ENCODE measurements around the gene SLC39A6. TPM values are rescaled to one million over a fixed set of nuclear protein-coding genes. Genes with fewer than 3 reads are reported as not detected.
A peak's percentile ranks its signal among the peaks of the same experiment; 100 is the strongest.

Gene SLC39A6
- 10 to 100 TPM in 3 of 4 donors, 1 to 10 TPM in 1; 10.0 to 21.3 (median 13.5) TPM for total RNA-seq
- 10 to 100 TPM in 2 of 3 donors, 1 to 10 TPM in 1; 8.9 to 21.6 (median 20.8) TPM for polyA plus RNA-seq
- long read RNA-seq, donor 1, transcript SLC39A6-201 (10 exons, 3,543 nt) = major isoform, 12 of 19 reads
- long read RNA-seq, donor 1, partial matches to known transcripts = 3 of 19 reads
- long read RNA-seq, donor 1, other reads (novel, unspliced or antisense) = 2 of 19 reads
- long read RNA-seq, donor 2, transcript SLC39A6-201 (10 exons, 3,543 nt) = major isoform, 10 of 18 reads
- long read RNA-seq, donor 2, partial matches to known transcripts = 4 of 18 reads
- long read RNA-seq, donor 2, other reads (novel, unspliced or antisense) = 1 of 18 reads

- Histone ChIP-seq H3K9me3 (no peaks in the 10 kb centered on the region), H3K4me1 (peaks cover 24% of the 10 kb centered on the region), H3K36me3 (ENCODE audit: insufficient read depth in 1 of 2, low read depth in 1 of 2) (peaks cover 0 to 39% of the 10 kb centered on the region in 2 donors), H3K27ac (peak within 1 kb of the TSS; percentile 99), H3K27me3 (ENCODE audit: insufficient read depth in 3 of 3, low read length in 2 of 3) (no peaks in the 10 kb centered on the region), H3K4me3 (peak within 1 kb of the TSS; percentile 87)
- intact Hi-C loops (cut with DNase I) = loop anchor here (5.0 kb wide), 3 partner anchors 62 to 157 kb away; partner anchors contain the start of genes RMP24 (in 1 of the 2) and RPRD1A (in 1 of the 2)
- 0% methylated on average over 66 to 69 of the region's 69 CpGs for WGBS, 3 donors
- TF ChIP-seq CTCF (IDR thresholded peaks at IDR 0.05) = peak; percentile 4
- DNase-seq (peak; percentile 96 to 98), ATAC-seq (peak; percentile 97 to 98 (median 98))
Measured at GRCh38 chr18:36129300-36130038, at the start of gene SLC39A6, which contains the start of gene ELP2. Gene SLC39A6 (minus strand): TSS chr18:36129340. CDS start chr18:36127007, 2,333 bp downstream. Gene ELP2 (plus strand): TSS chr18:36129899. CDS start chr18:36129934, 35 bp downstream.

GRCh38 chr18:36177913-36178312 is 48.8 kb upstream of the SLC39A6 start:
- ATAC-seq (no peak), DNase-seq (no peak)
- TF ChIP-seq CTCF (IDR thresholded peaks at IDR 0.05) = no peak
- Histone ChIP-seq H3K27me3 (ENCODE audit: insufficient read depth in 3 of 3, low read length in 2 of 3) (no peaks in the 10 kb centered on the region), H3K4me3 (no peak overlapping the region), H3K4me1 (no peaks in the 10 kb centered on the region), H3K27ac (no peak overlapping the region), H3K9me3 (no peaks in the 10 kb centered on the region), H3K36me3 (ENCODE audit: insufficient read depth in 1 of 2, low read depth in 1 of 2) (peaks cover 0 to 47% of the 10 kb centered on the region in 2 donors)
- intact Hi-C loops (cut with DNase I) = no loop called here
- 74 to 81% (median 75%) methylated on average over 3 of the region's 3 CpGs for WGBS, 3 donors

- Histone ChIP-seq H3K4me1 (no peaks in the 10 kb centered on the region), H3K27ac (no peak overlapping the region), H3K9me3 (no peaks in the 10 kb centered on the region), H3K27me3 (ENCODE audit: insufficient read depth in 3 of 3, low read length in 2 of 3) (no peaks in the 10 kb centered on the region), H3K36me3 (ENCODE audit: insufficient read depth in 1 of 2, low read depth in 1 of 2) (peaks cover 0 to 57% of the 10 kb centered on the region in 2 donors), H3K4me3 (no peak overlapping the region)
- intact Hi-C loops (cut with DNase I) = no loop called here
- ATAC-seq = no peak
- no peak for DNase-seq
- no peak for TF ChIP-seq CTCF (IDR thresholded peaks at IDR 0.05)
- 90 to 96% (median 95%) methylated on average over 9 of the region's 9 CpGs for WGBS, 3 donors
Measured at GRCh38 chr18:36176711-36177110, 47.6 kb upstream of the SLC39A6 start.

- Histone ChIP-seq H3K4me3 (no peak overlapping the region), H3K36me3 (ENCODE audit: insufficient read depth in 1 of 2, low read depth in 1 of 2) (peaks cover 0 to 62% of the 10 kb centered on the region in 2 donors), H3K27me3 (ENCODE audit: insufficient read depth in 3 of 3, low read length in 2 of 3) (no peaks in the 10 kb centered on the region), H3K27ac (no peak overlapping the region), H3K9me3 (no peaks in the 10 kb centered on the region), H3K4me1 (no peaks in the 10 kb centered on the region)
- DNase-seq (no peak), ATAC-seq (no peak)
- no peak for TF ChIP-seq CTCF (IDR thresholded peaks at IDR 0.05)
- intact Hi-C loops (cut with DNase I) = no loop called here
- WGBS, 3 donors = 89 to 98% (median 98%) methylated on average over 2 of the region's 2 CpGs
Measured at GRCh38 chr18:36176177-36176584, 47.0 kb upstream of the SLC39A6 start.

Measured in psoas muscle (tissue), 8 donors.